GM23338 (cell line): ENCODE measurements around the gene TMEM98. TPM values are rescaled to one million over a fixed set of nuclear protein-coding genes. Genes with fewer than 3 reads are reported as not detected.
"Not testable (repeated sequence)": the region's sequence is repeated elsewhere in the genome, so short reads cannot be mapped to it uniquely, and the experiment has no call there.

Experiments
- ATAC-seq: fragments of 200-7000 bp; cut with Tn5 transposase; 3 replicates; pipeline ENCODE4 v1.9.1; 2020
- DNase-seq: peaks from one replicate; pipeline ENCODE4 v3.0.0-alpha.2; 2015; ENCODE audit warnings: low spot score
- H2AFZ ChIP-seq: fragments of 200-600 bp; sonication (generic); 2 replicates; pipeline ENCODE4 v1.8.0; 2016; ENCODE audit warnings: antibody characterized with exemption, mild to moderate bottlenecking, moderate library complexity
- H3F3A ChIP-seq: fragments of 200-600 bp; sonication (generic); replicated peaks from 2 replicates; pipeline ENCODE4 v1.8.0; 2017; ENCODE audit warnings: antibody characterized with exemption, mixed run types, low read depth
- H3K27ac ChIP-seq: fragments of 200-600 bp; sonication (generic); 2 replicates; pipeline ENCODE4 v1.6.1; 2016; ENCODE audit warnings: low read depth
- H3K27me3 ChIP-seq: fragments of 200-600 bp; sonication (generic); 2 replicates; pipeline ENCODE4 v1.8.0; 2016; ENCODE audit warnings: mild to moderate bottlenecking, mixed run types, moderate library complexity; ENCODE audit not compliant: insufficient read depth
- H3K36me3 ChIP-seq: fragments of 200-600 bp; sonication (generic); 2 replicates; pipeline ENCODE4 v1.8.0; 2016; ENCODE audit warnings: mild to moderate bottlenecking; ENCODE audit not compliant: insufficient read depth
- H3K4me1 ChIP-seq: fragments of 200-600 bp; sonication (generic); 2 replicates; pipeline ENCODE4 v1.8.0; 2016; ENCODE audit warnings: mild to moderate bottlenecking, moderate library complexity; ENCODE audit not compliant: insufficient read depth
- H3K4me2 ChIP-seq: fragments of 200-600 bp; sonication (generic); 2 replicates; pipeline ENCODE4 v1.7.1; 2017; ENCODE audit warnings: mixed run types
- H3K4me3 ChIP-seq: fragments of 200-600 bp; sonication (generic); 2 replicates; pipeline ENCODE4 v1.6.1; 2016; ENCODE audit warnings: mixed run types
- H3K79me2 ChIP-seq: fragments of 200-600 bp; sonication (generic); replicated peaks from 2 replicates; pipeline ENCODE4 v1.8.0; 2017; ENCODE audit warnings: mild to moderate bottlenecking; ENCODE audit not compliant: insufficient read depth
- H3K9me2 ChIP-seq: fragments of 200-600 bp; sonication (generic); 2 replicates; pipeline ENCODE4 v1.8.0; 2017; ENCODE audit not compliant: insufficient read depth
- H4K20me1 ChIP-seq: fragments of 200-600 bp; sonication (generic); replicated peaks from 2 replicates; pipeline ENCODE4 v1.8.0; 2017; ENCODE audit warnings: mild to moderate bottlenecking; ENCODE audit not compliant: insufficient read depth
- H3K27ac Mint-ChIP-seq: 2 replicates; pipeline ENCODE4 v1.8.0; 2020; ENCODE audit warnings: inconsistent platforms, mild to moderate bottlenecking, moderate library complexity, mixed read lengths
- H3K27me3 Mint-ChIP-seq: 3 replicates; pipeline ENCODE4 v1.8.0; 2022; ENCODE audit warnings: low read depth, mild to moderate bottlenecking, moderate library complexity, mixed read lengths, inconsistent platforms; ENCODE audit not compliant: insufficient read depth, poor library complexity
- H3K36me3 Mint-ChIP-seq: 3 replicates; pipeline ENCODE4 v1.8.0; 2021; ENCODE audit warnings: low read depth, mild to moderate bottlenecking, inconsistent platforms, moderate library complexity, mixed read lengths
- H3K4me1 Mint-ChIP-seq: 3 replicates; pipeline ENCODE4 v1.8.0; 2020; ENCODE audit warnings: mild to moderate bottlenecking, inconsistent platforms, mixed read lengths
- H3K4me3 Mint-ChIP-seq: 3 replicates; pipeline ENCODE4 v1.8.0; 2021; ENCODE audit warnings: moderate library complexity, mild to moderate bottlenecking, inconsistent platforms, mixed read lengths
- H3K9me3 Mint-ChIP-seq: 3 replicates; pipeline ENCODE4 v1.8.0; 2020; ENCODE audit warnings: moderate library complexity, mild to moderate bottlenecking, inconsistent platforms, mixed read lengths
- CREB1 ChIP-seq: fragments of 250-450 bp; sonication (Bioruptor Pico); IDR thresholded peaks from 2 replicates; pipeline ENCODE4 v1.5.0; 2020; ENCODE audit warnings: low read depth, mild to moderate bottlenecking, moderate library complexity
- ETS1 ChIP-seq: IDR thresholded peaks from 2 replicates; pipeline ENCODE4 v1.6.1; 2016; ENCODE audit warnings: antibody characterized with exemption
- EZH2 ChIP-seq: fragments of 200-600 bp; sonication (generic); IDR thresholded peaks from one replicate; pipeline ENCODE4 v1.8.0; 2017; ENCODE audit warnings: antibody characterized with exemption, mild to moderate bottlenecking, low read depth; ENCODE audit not compliant: unreplicated experiment
- JUNB ChIP-seq: IDR thresholded peaks from one replicate; pipeline ENCODE4 v1.6.1; 2016; ENCODE audit warnings: antibody characterized with exemption; ENCODE audit not compliant: unreplicated experiment
- NANOG ChIP-seq: IDR thresholded peaks from 2 replicates; pipeline ENCODE4 v1.6.1; 2016; ENCODE audit warnings: antibody characterized with exemption, borderline replicate concordance
- POLR2AphosphoS5 ChIP-seq: IDR thresholded peaks from 2 replicates; pipeline ENCODE4 v1.6.1; 2016; ENCODE audit warnings: antibody characterized with exemption, low read depth
- REST ChIP-seq: IDR thresholded peaks from one replicate; pipeline ENCODE4 v1.6.1; 2018; ENCODE audit warnings: antibody characterized with exemption; ENCODE audit not compliant: unreplicated experiment
- ZNF114 ChIP-seq: fragments of 250-450 bp; sonication (Bioruptor Pico); IDR thresholded peaks from 2 replicates; pipeline ENCODE4 v1.5.0; 2020; ENCODE audit warnings: mild to moderate bottlenecking, moderate library complexity
- ZNF331 ChIP-seq: fragments of 250-450 bp; sonication (Bioruptor Pico); IDR thresholded peaks from 2 replicates; pipeline ENCODE4 v1.5.0; 2020; ENCODE audit warnings: low read depth, mild to moderate bottlenecking, moderate library complexity
- ZNF462 ChIP-seq: fragments of 250-450 bp; sonication (Bioruptor Pico); IDR thresholded peaks from 2 replicates; pipeline ENCODE4 v1.5.0; 2020; ENCODE audit warnings: mild to moderate bottlenecking, moderate library complexity
- polyA plus RNA-seq: library from polyadenylated mRNA; unstranded; fragments of >200 nt; fragmentation: Nextera tagmentation; extraction: Ambion mirVana; gene quantifications from 2 replicates; pipeline ENCODE4 v1.2.1, GENCODE V29; 2016
- total RNA-seq: library from RNA; depleted of rRNA; stranded (reverse); fragments of >200 nt; shearing (Covaris generic); gene quantifications from 2 replicates; pipeline ENCODE4 v1.2.3, GENCODE V29; 2014

The TMEM98 gene
- total and polyA plus RNA-seq, 2 experiments from 2014 or later = 60.4 to 94.8 TPM

GRCh38 chr17:32920293-32920692, 7.7 kb upstream of the TMEM98 start (continued):
- TF ChIP-seq ZNF462 (CRISPR knock-in tag) = no peak
- no peak for TF ChIP-seq JUNB
- TF ChIP-seq POLR2AphosphoS5 = no peak

- Histone ChIP-seq H3K36me3 (no peaks in the 10 kb centered on the region), H3K27ac (no peak overlapping the region), H3K4me3 (no peak overlapping the region), H3K4me2 (no peak overlapping the region), H3K4me1 (peaks cover 14% of the 10 kb centered on the region), H3K79me2 (no peaks in the 10 kb centered on the region), H4K20me1 (no peaks in the 10 kb centered on the region), H3K27me3 (no peaks in the 10 kb centered on the region), H3F3A (no peaks in the 10 kb centered on the region), H2AFZ (no peak overlapping the region), H3K9me2 (peaks cover 10% of the 10 kb centered on the region; the same call in 1 of the 2 replicates)
- Mint-ChIP-seq H3K9me3 (peaks cover 17% of the 10 kb centered on the region), H3K4me3 (no peak overlapping the region), H3K27me3 (peaks cover 5% of the 10 kb centered on the region), H3K36me3 (peaks cover 6% of the 10 kb centered on the region; the same call in 2 of the 3 replicates), H3K27ac (no peak overlapping the region), H3K4me1 (peaks cover 15% of the 10 kb centered on the region)
- TF ChIP-seq ZNF331 (CRISPR knock-in tag) (no peak), NANOG (no peak), REST (no peak), ETS1 (no peak), CREB1 (CRISPR knock-in tag) (no peak), POLR2AphosphoS5 (no peak), EZH2 (no peak), ZNF114 (CRISPR knock-in tag) (no peak)
- DNase-seq = no peak
- no peak for ATAC-seq
Observed at GRCh38 chr17:32921017-32921416, 6.9 kb upstream of the TMEM98 start.

- H3K27ac Mint-ChIP-seq, H3K36me3 Mint-ChIP-seq, H3K27me3 ChIP-seq, H3K36me3 ChIP-seq, H3K4me3 Mint-ChIP-seq, H3K4me2 ChIP-seq, H2AFZ ChIP-seq, DNase-seq, H3K27me3 Mint-ChIP-seq, H3K4me1 Mint-ChIP-seq, ATAC-seq, H3K27ac ChIP-seq, H3F3A ChIP-seq, H3K4me3 ChIP-seq, H4K20me1 ChIP-seq, H3K79me2 ChIP-seq: not testable (repeated sequence)
- peaks cover 17% of the 10 kb centered on the region for H3K9me3 Mint-ChIP-seq
- H3K4me1 ChIP-seq = peaks cover 11% of the 10 kb centered on the region
- H3K9me2 ChIP-seq = peaks cover 10% of the 10 kb centered on the region
Observed at GRCh38 chr17:32923905-32924304, 4.0 kb upstream of the TMEM98 start.
